Measurements from ENCODE around the gene AGR3.

DNA sequence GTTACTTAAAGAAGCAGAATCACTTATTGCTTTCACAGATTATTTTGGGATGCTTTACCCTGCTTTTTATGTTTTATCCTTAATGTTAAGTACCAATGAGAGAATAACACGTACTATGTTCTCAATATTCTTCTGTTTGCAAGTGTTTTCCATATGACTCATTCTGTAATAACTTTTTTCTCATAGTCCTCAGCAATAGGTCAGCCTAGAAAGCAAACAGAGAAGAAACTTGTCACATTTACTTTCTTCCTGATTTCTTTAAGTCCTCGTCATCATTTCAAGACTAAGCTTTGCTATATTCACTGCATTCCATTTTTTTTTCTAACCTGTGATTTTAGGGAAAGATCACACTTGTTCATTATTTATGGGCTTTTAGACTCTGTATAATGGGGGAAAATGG, 70.2 kb downstream of the AGR3 start:
- TF ChIP-seq, protein P1, sequence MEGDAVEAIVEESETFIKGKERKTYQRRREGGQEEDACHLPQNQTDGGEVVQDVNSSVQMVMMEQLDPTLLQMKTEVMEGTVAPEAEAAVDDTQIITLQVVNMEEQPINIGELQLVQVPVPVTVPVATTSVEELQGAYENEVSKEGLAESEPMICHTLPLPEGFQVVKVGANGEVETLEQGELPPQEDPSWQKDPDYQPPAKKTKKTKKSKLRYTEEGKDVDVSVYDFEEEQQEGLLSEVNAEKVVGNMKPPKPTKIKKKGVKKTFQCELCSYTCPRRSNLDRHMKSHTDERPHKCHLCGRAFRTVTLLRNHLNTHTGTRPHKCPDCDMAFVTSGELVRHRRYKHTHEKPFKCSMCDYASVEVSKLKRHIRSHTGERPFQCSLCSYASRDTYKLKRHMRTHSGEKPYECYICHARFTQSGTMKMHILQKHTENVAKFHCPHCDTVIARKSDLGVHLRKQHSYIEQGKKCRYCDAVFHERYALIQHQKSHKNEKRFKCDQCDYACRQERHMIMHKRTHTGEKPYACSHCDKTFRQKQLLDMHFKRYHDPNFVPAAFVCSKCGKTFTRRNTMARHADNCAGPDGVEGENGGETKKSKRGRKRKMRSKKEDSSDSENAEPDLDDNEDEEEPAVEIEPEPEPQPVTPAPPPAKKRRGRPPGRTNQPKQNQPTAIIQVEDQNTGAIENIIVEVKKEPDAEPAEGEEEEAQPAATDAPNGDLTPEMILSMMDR (IDR thresholded peaks at IDR 0.05; ENCODE audit: low read depth, low read length, missing input control) = no peak
- TF ChIP-seq RAD21 (IDR thresholded peaks at IDR 0.05) (no peak), RXRA (IDR thresholded peaks at IDR 0.05) (no peak), FOXA1 (IDR thresholded peaks at IDR 0.05) (no peak), EGR1 (IDR thresholded peaks at IDR 0.05; ENCODE audit: low read depth in 2 of 2) (no peak)
- TF ChIP-seq, protein P2, sequence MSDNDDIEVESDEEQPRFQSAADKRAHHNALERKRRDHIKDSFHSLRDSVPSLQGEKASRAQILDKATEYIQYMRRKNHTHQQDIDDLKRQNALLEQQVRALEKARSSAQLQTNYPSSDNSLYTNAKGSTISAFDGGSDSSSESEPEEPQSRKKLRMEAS (IDR thresholded peaks at IDR 0.05) = no peak
